ENCODE results near the gene SUCLA2. TPM values are rescaled to one million over a fixed set of nuclear protein-coding genes. Genes with fewer than 3 reads are reported as not detected.

The SUCLA2 gene
- 77.8 and 80.8 TPM in 2 replicates for total RNA-seq (2022)
- percentile 86 among the genes with signal in this experiment for Bru-seq, nascent RNA
- percentile 81 among the genes with signal in this experiment for BruChase-seq, experiment 1, labeled RNA remaining after a 2-hour chase
- percentile 86 among the genes with signal in this experiment for BruChase-seq, experiment 2, labeled RNA remaining after a 6-hour chase
- long read RNA-seq, transcript SUCLA2-219 (11 exons, 2,111 nt): major isoform, 307 of 350 reads
- long read RNA-seq, partial matches to known transcripts: 15 of 350 reads
- long read RNA-seq, other reads (novel, unspliced or antisense): 23 of 350 reads

GRCh38 chr13:48001114-48001881, at the start of gene SUCLA2:
Gene SUCLA2, minus strand, starts transcription at chr13:48001273. Its CDS starts 4 bp downstream, at chr13:48001269.
- Histone ChIP-seq H3K9me3 (no peaks in the 10 kb centered on the region), H3K36me3 (ENCODE audit: control insufficient read depth, insufficient read depth, low read length) (no peaks in the 10 kb centered on the region), H3K4me3 (ENCODE audit: low read depth, low read length) (peak within 1 kb of the TSS; percentile 92), H3K4me1 (peaks cover 7% of the 10 kb centered on the region), H3K27me3 (replicated peaks; ENCODE audit: control insufficient read depth, insufficient read depth, low read length) (no peaks in the 10 kb centered on the region)
- ChIA-PET CTCF (interaction anchor here (1.0 kb wide), 1 partner anchor 37 kb away, joined by 11 read pairs; the partner anchor contains the start of gene NUDT15), POLR2A (interaction anchor here (0.6 to 1.0 kb wide), 2 partner anchors 36 to 193 kb away, joined by 3 to 15 read pairs; partner anchors contain the start of gene NUDT15)
- BruUV-seq (replicated peaks): no TSS peak
- H3K27ac Mint-ChIP-seq (ENCODE audit: unreplicated experiment): peak within 1 kb of the TSS; percentile 99
- H3K27me3 Mint-ChIP-seq (ENCODE audit: insufficient read depth, unreplicated experiment): no peaks in the 10 kb centered on the region
- intact Hi-C loops (cut with micrococcal nuclease; ENCODE audit: unreplicated experiment): loop anchor here (1.0 to 2.0 kb wide), 2 partner anchors 36 to 202 kb away; partner anchors contain the start of gene NUDT15
- TF ChIP-seq, protein P1, sequence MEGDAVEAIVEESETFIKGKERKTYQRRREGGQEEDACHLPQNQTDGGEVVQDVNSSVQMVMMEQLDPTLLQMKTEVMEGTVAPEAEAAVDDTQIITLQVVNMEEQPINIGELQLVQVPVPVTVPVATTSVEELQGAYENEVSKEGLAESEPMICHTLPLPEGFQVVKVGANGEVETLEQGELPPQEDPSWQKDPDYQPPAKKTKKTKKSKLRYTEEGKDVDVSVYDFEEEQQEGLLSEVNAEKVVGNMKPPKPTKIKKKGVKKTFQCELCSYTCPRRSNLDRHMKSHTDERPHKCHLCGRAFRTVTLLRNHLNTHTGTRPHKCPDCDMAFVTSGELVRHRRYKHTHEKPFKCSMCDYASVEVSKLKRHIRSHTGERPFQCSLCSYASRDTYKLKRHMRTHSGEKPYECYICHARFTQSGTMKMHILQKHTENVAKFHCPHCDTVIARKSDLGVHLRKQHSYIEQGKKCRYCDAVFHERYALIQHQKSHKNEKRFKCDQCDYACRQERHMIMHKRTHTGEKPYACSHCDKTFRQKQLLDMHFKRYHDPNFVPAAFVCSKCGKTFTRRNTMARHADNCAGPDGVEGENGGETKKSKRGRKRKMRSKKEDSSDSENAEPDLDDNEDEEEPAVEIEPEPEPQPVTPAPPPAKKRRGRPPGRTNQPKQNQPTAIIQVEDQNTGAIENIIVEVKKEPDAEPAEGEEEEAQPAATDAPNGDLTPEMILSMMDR (IDR thresholded peaks at IDR 0.05; ENCODE audit: insufficient read depth in 1 of 2, low read depth in 1 of 2, low read length in 1 of 2, severe bottlenecking in 1 of 2, unreplicated experiment in 1 of 2): no peak
- no peaks in the 10 kb centered on the region for H3K9me3 Mint-ChIP-seq (ENCODE audit: unreplicated experiment)
- H3K4me3 Mint-ChIP-seq (ENCODE audit: unreplicated experiment): peak within 1 kb of the TSS; percentile 100
- peaks cover 38% of the 10 kb centered on the region for H3K36me3 Mint-ChIP-seq (ENCODE audit: insufficient read depth, unreplicated experiment)
- peaks cover 26% of the 10 kb centered on the region for H3K4me1 Mint-ChIP-seq (ENCODE audit: low read depth, unreplicated experiment)
- peak; percentile 95 to 98 for DNase-seq

DNA sequence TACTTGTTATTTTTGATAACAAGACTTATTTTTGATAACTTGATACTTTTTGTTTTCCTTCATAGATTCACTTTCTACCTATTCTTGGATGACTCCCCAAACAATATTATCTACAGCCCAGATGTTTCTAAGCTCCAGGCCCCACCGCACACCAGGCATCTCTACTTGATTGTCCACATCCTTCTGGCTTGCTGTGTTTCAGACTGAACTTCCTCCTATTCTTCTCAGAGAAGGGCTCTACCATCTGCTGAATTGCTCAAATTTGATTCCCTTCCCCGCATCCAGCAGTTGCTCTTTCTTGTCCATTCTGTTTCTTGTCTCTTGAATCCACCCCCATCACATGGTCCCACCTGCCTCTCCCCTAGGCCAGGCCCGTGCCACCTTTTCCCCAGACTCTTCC, 49.5 kb upstream of the SUCLA2 start:
- H3K36me3 Mint-ChIP-seq (ENCODE audit: insufficient read depth, unreplicated experiment): peaks cover 35% of the 10 kb centered on the region

More for the DNA sequence above, 49.5 kb upstream of the SUCLA2 start:
- BruUV-seq (replicated peaks): TSS peak; percentile 14
- Histone ChIP-seq H3K9me3 (no peaks in the 10 kb centered on the region), H3K27me3 (replicated peaks; ENCODE audit: control insufficient read depth, insufficient read depth, low read length) (no peaks in the 10 kb centered on the region), H3K36me3 (ENCODE audit: control insufficient read depth, insufficient read depth, low read length) (no peaks in the 10 kb centered on the region; the same call in none of the 2 replicates), H3K4me3 (ENCODE audit: low read depth, low read length) (no peak overlapping the region), H3K4me1 (no peaks in the 10 kb centered on the region)
- Mint-ChIP-seq H3K4me1 (ENCODE audit: low read depth, unreplicated experiment) (no peaks in the 10 kb centered on the region), H3K27ac (ENCODE audit: unreplicated experiment) (no peak overlapping the region), H3K9me3 (ENCODE audit: unreplicated experiment) (no peaks in the 10 kb centered on the region), H3K4me3 (ENCODE audit: unreplicated experiment) (no peak overlapping the region), H3K27me3 (ENCODE audit: insufficient read depth, unreplicated experiment) (no peaks in the 10 kb centered on the region)
- CTCF ChIA-PET: no interaction called here
- TF ChIP-seq, protein P1 (IDR thresholded peaks at IDR 0.05; ENCODE audit: insufficient read depth in 1 of 2, low read depth in 1 of 2, low read length in 1 of 2, severe bottlenecking in 1 of 2, unreplicated experiment in 1 of 2): no peak
- intact Hi-C loops (cut with micrococcal nuclease; ENCODE audit: unreplicated experiment): no loop called here
- DNase-seq: no peak
- POLR2A ChIA-PET: no interaction called here

All from Caco-2 (cell line).